ENCODE measurements around the gene OFD1.

OFD1 gene

DNA sequence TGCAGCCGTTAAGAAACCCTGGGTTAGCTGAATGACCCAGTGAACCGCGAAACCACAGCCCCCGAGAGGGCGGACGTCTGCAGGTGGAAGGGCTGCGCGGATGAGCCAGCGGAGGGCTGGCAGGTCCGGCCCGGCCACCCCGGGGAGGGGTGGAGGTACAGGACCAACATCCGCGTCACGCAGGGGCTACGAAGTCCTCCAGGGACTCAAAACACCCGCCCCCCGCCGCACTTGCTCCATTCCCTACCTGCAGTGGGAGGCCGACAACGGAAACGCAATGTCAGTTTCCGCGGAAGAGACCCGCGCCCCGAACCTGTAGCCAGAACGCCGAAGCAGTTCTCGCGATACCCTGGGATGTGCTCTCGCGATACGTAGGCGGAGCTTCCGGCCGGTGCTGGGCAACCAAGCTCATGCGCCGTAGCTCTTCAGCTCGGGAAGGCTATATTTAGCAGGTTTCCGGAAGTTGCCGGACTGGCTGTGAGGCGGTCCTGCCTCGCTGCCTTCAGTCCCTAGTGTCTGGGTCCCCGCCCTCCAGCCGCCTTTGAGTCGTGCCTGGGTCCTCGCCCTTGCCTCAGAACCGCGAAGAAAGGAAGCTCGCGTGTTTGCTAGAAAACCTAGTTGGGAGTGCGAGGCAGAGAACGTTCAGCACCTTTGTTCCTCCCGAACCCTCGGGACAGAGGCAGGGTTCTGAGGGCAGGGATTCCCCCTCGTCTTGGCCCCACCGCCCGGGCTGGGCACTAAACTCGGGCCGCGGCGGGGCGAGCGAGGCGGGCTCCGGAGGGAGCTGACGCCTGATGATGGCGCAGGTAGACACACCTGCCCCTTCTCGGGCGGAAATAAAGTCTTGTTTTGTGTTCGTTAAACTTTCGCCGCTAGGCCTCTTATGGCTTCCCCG lies at the start of gene OFD1, which contains the start of gene TRAPPC2:
TSS of gene OFD1 (plus strand) at position 471 of the 895 bp plus-strand sequence. CDS start at position 795, 324 bp downstream.
TSS of gene TRAPPC2 (minus strand) at position 343 of the 895 bp plus-strand sequence. CDS start 14,657 bp downstream, outside the sequence.
- in situ Hi-C loops (cut with HindIII; ENCODE audit: low pct_unique_long_range_greater_than_20kb, low sequenced_read_pairs), result no loop called here
- TF ChIP-seq JUND (IDR thresholded peaks at IDR 0.05; ENCODE audit: low read depth), result no peak
- peak; percentile 89 to 97 for DNase-seq (ENCODE audit: low read depth in 1 of 2, low spot score in 1 of 2)

GRCh38 chrX:13685126-13685763 lies 49.3 kb upstream of the OFD1 start:
- TF ChIP-seq JUND (IDR thresholded peaks at IDR 0.05; ENCODE audit: low read depth), result no peak
- DNase-seq (ENCODE audit: low read depth in 1 of 2, low spot score in 1 of 2), result no peak
- in situ Hi-C loops (cut with HindIII; ENCODE audit: low pct_unique_long_range_greater_than_20kb, low sequenced_read_pairs), result no loop called here

GRCh38 chrX:13687203-13687602 lies 47.3 kb upstream of the OFD1 start:
- no peak for DNase-seq (ENCODE audit: low read depth in 1 of 2, low spot score in 1 of 2)
- no peak for TF ChIP-seq JUND (IDR thresholded peaks at IDR 0.05; ENCODE audit: low read depth)
- in situ Hi-C loops (cut with HindIII; ENCODE audit: low pct_unique_long_range_greater_than_20kb, low sequenced_read_pairs), result no loop called here

- no peak for DNase-seq (ENCODE audit: low read depth in 1 of 2, low spot score in 1 of 2)
- in situ Hi-C loops (cut with HindIII; ENCODE audit: low pct_unique_long_range_greater_than_20kb, low sequenced_read_pairs), result no loop called here
- no peak for TF ChIP-seq JUND (IDR thresholded peaks at IDR 0.05; ENCODE audit: low read depth)
Measured at GRCh38 chrX:13688384-13688957, 46.1 kb upstream of the OFD1 start.

GRCh38 chrX:13688958-13689740 lies 45.4 kb upstream of the OFD1 start, which contains the start of gene RAB9A:
RAB9A (plus strand) TSS chrX:13689128; CDS start chrX:13708747, 19,619 bp downstream.
- DNase-seq (ENCODE audit: low read depth in 1 of 2, low spot score in 1 of 2), result peak; percentile 72 to 86
- TF ChIP-seq JUND (IDR thresholded peaks at IDR 0.05; ENCODE audit: low read depth), result no peak
- in situ Hi-C loops (cut with HindIII; ENCODE audit: low pct_unique_long_range_greater_than_20kb, low sequenced_read_pairs), result no loop called here

DNA sequence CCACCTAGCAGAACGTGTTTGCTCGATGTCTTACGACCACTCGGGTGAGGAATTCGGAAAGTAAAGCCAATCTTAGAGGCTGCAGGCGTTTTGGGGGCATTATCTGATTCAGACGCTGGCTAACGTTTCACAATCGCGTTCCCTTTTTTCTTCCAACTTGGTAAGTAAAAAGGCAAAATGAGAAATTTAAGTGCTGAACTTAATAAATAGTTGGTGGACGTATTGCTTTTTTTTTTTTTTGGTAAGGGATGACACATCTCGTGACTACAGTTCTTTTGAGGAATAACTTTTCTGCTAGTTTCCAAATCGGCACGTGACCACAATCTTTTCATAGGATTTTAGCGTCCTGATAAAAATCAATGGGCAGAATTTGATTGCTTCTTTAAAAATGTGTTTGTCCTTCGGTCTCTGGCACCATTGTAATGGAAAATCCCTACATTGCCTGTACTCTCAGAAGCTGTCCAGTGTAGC lies 44.8 kb upstream of the OFD1 start:
- no peak for DNase-seq (ENCODE audit: low read depth in 1 of 2, low spot score in 1 of 2)
- in situ Hi-C loops (cut with HindIII; ENCODE audit: low pct_unique_long_range_greater_than_20kb, low sequenced_read_pairs), result no loop called here
- TF ChIP-seq JUND (IDR thresholded peaks at IDR 0.05; ENCODE audit: low read depth), result no peak

- in situ Hi-C loops (cut with HindIII; ENCODE audit: low pct_unique_long_range_greater_than_20kb, low sequenced_read_pairs), result no loop called here
- no peak for TF ChIP-seq JUND (IDR thresholded peaks at IDR 0.05; ENCODE audit: low read depth)
- no peak for DNase-seq (ENCODE audit: low read depth in 1 of 2, low spot score in 1 of 2)
Measured at GRCh38 chrX:13690836-13691235, 43.7 kb upstream of the OFD1 start.

GRCh38 chrX:13691841-13692371 lies 42.6 kb upstream of the OFD1 start:
- in situ Hi-C loops (cut with HindIII; ENCODE audit: low pct_unique_long_range_greater_than_20kb, low sequenced_read_pairs), result no loop called here
- DNase-seq (ENCODE audit: low read depth in 1 of 2, low spot score in 1 of 2), result no peak
- no peak for TF ChIP-seq JUND (IDR thresholded peaks at IDR 0.05; ENCODE audit: low read depth)

DNA sequence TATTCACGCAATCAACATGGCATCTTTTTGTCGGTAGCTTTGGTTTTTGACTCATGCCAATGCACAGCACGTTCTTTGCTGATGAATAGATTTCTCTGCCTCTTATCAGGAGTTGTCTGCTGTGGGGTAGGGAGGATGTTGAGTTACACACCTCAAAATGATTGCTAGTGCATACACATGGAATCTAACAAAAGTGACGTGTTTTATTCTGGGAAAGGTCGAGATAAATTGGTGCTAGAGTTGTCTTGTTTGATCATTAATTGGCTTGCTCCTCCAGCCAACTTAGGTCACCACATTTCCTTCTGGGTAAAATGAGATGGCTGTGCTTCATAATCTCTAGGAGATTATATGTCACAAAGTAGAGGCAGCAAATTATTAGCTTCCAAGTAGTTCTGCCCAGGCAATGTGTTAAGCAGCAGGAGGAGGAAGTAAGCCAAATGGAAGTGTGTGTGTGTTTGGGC lies 41.7 kb upstream of the OFD1 start:
- in situ Hi-C loops (cut with HindIII; ENCODE audit: low pct_unique_long_range_greater_than_20kb, low sequenced_read_pairs), result no loop called here
- DNase-seq (ENCODE audit: low read depth in 1 of 2, low spot score in 1 of 2), result no peak
- no peak for TF ChIP-seq JUND (IDR thresholded peaks at IDR 0.05; ENCODE audit: low read depth)

DNA sequence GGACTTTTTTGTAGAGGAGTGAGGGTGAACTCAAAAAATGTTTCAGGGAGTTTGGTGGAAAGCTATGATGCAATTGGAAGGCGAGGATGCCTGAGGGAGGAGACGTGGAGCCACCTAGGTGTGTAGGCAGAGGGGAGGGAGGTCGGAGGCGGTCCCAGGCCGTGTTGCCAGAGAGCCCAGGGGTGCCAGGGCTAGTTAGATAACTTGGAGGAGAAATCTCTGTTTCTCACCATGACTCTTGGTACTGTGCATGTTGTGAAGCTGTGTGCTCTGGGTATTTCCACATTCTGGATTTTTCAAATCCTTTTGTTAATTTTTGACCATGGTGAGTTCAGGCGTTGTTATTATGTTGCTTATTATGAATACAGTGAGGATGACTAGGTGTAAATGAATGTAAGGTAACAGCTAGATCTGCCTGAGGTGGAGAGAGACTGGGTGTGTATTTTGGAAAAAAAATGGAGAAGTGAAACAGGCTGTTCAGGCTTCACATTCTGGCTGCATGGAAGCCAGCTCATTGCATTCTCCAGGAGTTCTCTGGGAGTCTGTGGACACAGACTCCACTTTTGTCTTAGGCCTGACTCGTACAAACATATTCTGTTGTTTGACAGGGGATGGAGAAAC lies 41.1 kb upstream of the OFD1 start:
- DNase-seq (ENCODE audit: low read depth in 1 of 2, low spot score in 1 of 2), result peak in 1 of 2 experiments; percentile 43
- TF ChIP-seq JUND (IDR thresholded peaks at IDR 0.05; ENCODE audit: low read depth), result no peak
- in situ Hi-C loops (cut with HindIII; ENCODE audit: low pct_unique_long_range_greater_than_20kb, low sequenced_read_pairs), result no loop called here

GRCh38 chrX:13694359-13694758 lies 40.2 kb upstream of the OFD1 start:
- TF ChIP-seq JUND (IDR thresholded peaks at IDR 0.05; ENCODE audit: low read depth), result peak; percentile 43; the same call in 1 of the 2 replicates

More at GRCh38 chrX:13694359-13694758, 40.2 kb upstream of the OFD1 start:
- DNase-seq (ENCODE audit: low read depth in 1 of 2, low spot score in 1 of 2), result no peak
- in situ Hi-C loops (cut with HindIII; ENCODE audit: low pct_unique_long_range_greater_than_20kb, low sequenced_read_pairs), result no loop called here

Measured in T47D (cell line).